Activated T-cell treated with anti-CD3 and anti-CD28 coated beads, Interleukin-2, amount 50 U/mL, for 1 hour (primary cell): ENCODE results near the gene MED13.

Experiments
- DNase-seq: peaks from one replicate; pipeline ENCODE4 v3.0.0-alpha.2; 2020

MED13 gene

GRCh38 chr17:62064791-62065563 is at the start of gene MED13:
MED13 (minus strand) TSS chr17:62065278; CDS start chr17:62065205, 73 bp downstream.
- peak; percentile 72 for DNase-seq

- no peak for DNase-seq
Observed at GRCh38 chr17:62112229-62112628, 47.2 kb upstream of the MED13 start.

- DNase-seq, result no peak
Observed at GRCh38 chr17:62111562-62112171, 46.6 kb upstream of the MED13 start.

GRCh38 chr17:62110923-62111484 is 45.9 kb upstream of the MED13 start:
- no peak for DNase-seq

GRCh38 chr17:62109924-62110323 is 44.8 kb upstream of the MED13 start:
- DNase-seq, result no peak

GRCh38 chr17:62109378-62109902 is 44.4 kb upstream of the MED13 start:
- peak; percentile 45 for DNase-seq

- no peak for DNase-seq
Observed at GRCh38 chr17:62105861-62106260, 40.8 kb upstream of the MED13 start.

GRCh38 chr17:62105357-62105756 is 40.3 kb upstream of the MED13 start:
- DNase-seq, result no peak

- DNase-seq, result no peak
Observed at GRCh38 chr17:62101515-62101914, 36.4 kb upstream of the MED13 start.

GRCh38 chr17:62101090-62101489 is 36.0 kb upstream of the MED13 start:
- DNase-seq, result no peak

GRCh38 chr17:62100055-62100454 is 35.0 kb upstream of the MED13 start:
- no peak for DNase-seq

- no peak for DNase-seq
Observed at GRCh38 chr17:62099532-62099931, 34.5 kb upstream of the MED13 start.

- DNase-seq, result no peak
Observed at GRCh38 chr17:62098623-62099231, 33.6 kb upstream of the MED13 start.

GRCh38 chr17:62096401-62096670 is 31.3 kb upstream of the MED13 start:
- DNase-seq, result no peak

GRCh38 chr17:62094175-62094574 is 29.1 kb upstream of the MED13 start:
- DNase-seq, result no peak

GRCh38 chr17:62093188-62094155 is 28.4 kb upstream of the MED13 start:
- DNase-seq, result no peak

GRCh38 chr17:62092784-62093183 is 27.7 kb upstream of the MED13 start:
- no peak for DNase-seq

- DNase-seq, result no peak
Observed at GRCh38 chr17:62091804-62092203, 26.7 kb upstream of the MED13 start.

- no peak for DNase-seq
Observed at GRCh38 chr17:62090868-62091267, 25.8 kb upstream of the MED13 start.

- no peak for DNase-seq
Observed at GRCh38 chr17:62090021-62090824, 25.1 kb upstream of the MED13 start.

GRCh38 chr17:62089334-62089733 is 24.3 kb upstream of the MED13 start:
- DNase-seq, result no peak

GRCh38 chr17:62086737-62087136 is 21.7 kb upstream of the MED13 start:
- DNase-seq, result no peak
